SH-SY5Y (cell line): ENCODE data around the gene LMNA.

ENCODE experiments used
- GATA2 ChIP-seq: IDR thresholded peaks from 2 replicates; pipeline ENCODE4 v1.6.1; 2011; ENCODE audit warnings: mild to moderate bottlenecking, low read depth, low read length
- GATA3 ChIP-seq: IDR thresholded peaks from 2 replicates; pipeline ENCODE4 v1.6.1; 2011; ENCODE audit warnings: low read depth, mild to moderate bottlenecking, low read length, moderate library complexity

LMNA gene

GRCh38 chr1:156080241-156080862 is 34.2 kb upstream of the LMNA start:
- TF ChIP-seq GATA2: no peak
- no peak for TF ChIP-seq GATA3

- TF ChIP-seq GATA2 (no peak), GATA3 (no peak)
Measured at GRCh38 chr1:156080863-156081179, 33.7 kb upstream of the LMNA start.

- TF ChIP-seq GATA3: no peak
- no peak for TF ChIP-seq GATA2
Measured at GRCh38 chr1:156081180-156081916, 33.2 kb upstream of the LMNA start.

GRCh38 chr1:156081917-156082308 is 32.6 kb upstream of the LMNA start:
- no peak for TF ChIP-seq GATA3
- TF ChIP-seq GATA2: no peak

DNA sequence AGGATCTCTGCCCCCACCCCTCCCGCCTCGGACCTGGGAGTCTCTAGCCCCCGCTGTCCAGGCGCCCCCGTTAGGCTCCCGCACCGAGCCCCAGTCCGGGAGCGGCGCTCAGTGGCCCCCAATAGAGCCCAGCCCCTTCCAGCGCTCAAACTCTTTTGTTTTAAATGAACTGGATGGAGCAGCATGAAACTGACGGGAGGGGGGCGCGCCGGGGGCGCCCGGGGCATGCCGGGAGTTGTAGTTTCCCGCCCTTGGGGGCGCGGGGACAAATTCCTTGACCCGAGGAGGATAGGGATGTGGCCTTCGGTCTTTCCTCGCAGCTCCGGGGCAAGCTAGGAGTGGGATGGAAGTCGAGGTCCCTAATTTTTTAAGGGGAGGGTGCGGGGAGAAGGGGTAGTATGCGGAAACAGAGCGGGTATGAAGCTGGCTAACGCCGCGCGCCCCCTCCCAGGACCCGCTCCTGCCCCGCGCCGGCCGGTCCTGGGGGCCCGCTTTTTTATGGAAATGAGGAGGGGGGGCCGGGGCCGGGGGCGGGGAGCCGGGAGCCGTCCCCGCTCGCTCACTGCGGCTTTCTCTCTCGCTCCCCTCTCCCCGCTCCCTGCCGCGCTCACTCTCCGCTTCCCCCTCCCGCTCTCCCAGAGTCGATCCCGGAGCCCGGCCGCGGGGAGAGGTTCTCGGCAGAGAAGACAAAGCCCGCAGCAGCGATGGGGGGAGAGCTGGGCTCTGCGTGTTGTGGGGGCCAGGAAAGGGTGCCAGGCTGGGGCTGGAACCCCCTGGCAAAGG is 32.0 kb upstream of the LMNA start, which contains the start of gene MEX3A:
TSS of gene MEX3A (minus strand) at position 157 of the 783 bp plus-strand sequence. CDS start 467 bp downstream, outside the sequence.
- TF ChIP-seq GATA2 (0 out of 2 replicates have a peak, but pooled peaks have one; percentile 25), GATA3 (no peak)

DNA sequence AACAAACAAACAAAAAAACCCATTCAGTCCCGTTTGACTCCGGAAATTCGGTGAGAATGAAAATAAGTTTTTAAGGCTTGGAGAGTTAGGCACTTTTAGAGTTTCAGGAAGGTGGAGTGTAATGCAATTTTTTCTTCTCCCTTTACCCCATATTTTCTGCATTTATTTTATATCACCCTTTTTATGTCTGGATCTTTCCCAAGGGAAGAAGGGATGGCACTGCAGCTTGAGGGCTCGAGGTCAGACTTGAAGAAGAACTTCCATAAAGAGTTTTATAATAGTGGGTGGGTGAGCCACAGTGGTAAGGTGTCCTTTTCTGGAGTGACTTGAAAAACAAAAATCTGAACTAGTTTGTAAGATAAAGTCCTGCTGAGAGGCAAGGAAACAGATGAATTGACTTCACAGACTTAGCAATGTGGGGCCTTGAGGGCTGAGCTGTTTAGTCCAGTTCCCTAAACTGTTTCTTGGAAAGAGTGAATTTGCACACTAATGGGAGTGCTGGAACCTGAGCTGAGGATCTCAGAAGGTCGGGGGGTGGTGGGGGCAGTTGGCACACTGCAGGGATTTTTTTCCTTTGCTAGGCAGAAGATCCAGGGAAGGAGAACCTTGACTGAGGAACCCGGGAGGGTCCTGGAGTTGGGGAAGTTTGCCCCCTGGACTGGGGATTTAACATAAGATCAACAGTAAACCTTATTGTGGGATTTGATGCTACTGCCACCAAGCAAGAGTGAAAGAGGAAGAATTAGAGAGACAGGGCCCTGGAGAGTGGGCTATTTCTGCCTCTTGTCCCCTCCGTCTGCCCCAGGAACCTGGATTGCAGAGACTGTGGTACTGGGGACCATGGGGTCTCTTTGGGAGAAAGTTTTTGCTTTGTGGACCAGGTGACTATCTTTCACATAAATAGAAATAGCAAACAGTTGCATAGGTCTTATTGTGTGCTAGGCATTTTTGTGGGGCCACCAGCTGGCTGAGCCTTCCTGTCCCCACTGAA is 30.4 kb upstream of the LMNA start:
- TF ChIP-seq GATA2 (no peak), GATA3 (no peak)

DNA sequence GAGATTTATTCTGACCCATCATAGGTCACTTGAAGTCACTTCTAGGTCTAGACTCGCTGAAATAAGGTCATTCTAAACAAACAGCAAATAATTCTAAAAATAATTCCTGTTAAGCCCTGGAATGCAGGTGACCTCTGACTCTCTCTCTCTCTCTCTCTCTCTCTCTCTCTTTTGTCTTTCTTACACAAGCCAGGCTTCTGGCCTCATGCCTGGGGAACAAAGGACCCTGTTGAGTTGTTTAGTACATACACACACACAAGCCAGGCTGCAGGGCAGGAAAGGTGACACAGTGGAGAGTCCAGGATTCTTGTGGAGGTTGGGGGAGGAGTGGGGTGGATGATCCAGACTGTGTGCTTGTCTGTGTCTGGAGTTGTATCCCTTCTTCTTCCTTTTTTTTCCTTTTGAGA is 28.3 kb upstream of the LMNA start:
- TF ChIP-seq GATA2 (no peak), GATA3 (no peak)

DNA sequence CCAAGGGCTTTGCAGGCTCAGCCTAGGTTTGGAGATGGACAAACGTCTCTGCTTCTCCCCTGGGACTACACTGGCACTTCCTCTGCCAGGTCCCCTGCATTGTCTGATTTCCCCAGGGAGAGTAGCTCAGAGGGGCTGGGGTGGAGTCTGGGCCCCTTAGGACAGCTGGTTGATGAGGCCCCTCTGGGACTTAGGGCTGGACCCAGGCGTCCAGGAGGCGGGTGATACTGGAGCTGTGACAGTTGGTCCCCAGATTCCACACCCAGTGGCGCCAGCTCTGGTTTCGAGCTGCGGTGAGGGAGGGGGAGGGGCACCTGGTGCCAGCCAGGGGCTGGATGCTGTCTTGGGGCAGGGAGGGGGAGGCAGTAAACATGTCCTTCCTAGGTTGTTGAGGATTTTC is 24.8 kb upstream of the LMNA start:
- no peak for TF ChIP-seq GATA2
- TF ChIP-seq GATA3: no peak

- TF ChIP-seq GATA2 (no peak), GATA3 (no peak)
Measured at GRCh38 chr1:156090138-156090839, 24.2 kb upstream of the LMNA start.

GRCh38 chr1:156090840-156091188 is 23.7 kb upstream of the LMNA start:
- TF ChIP-seq GATA2 (no peak), GATA3 (no peak)

GRCh38 chr1:156091610-156092009 is 22.9 kb upstream of the LMNA start:
- no peak for TF ChIP-seq GATA3
- TF ChIP-seq GATA2: no peak

- TF ChIP-seq GATA3 (no peak), GATA2 (no peak)
Measured at GRCh38 chr1:156095906-156096508, 18.5 kb upstream of the LMNA start.
